Measurements from ENCODE around the gene RANGAP1. TPM values are rescaled to one million over a fixed set of nuclear protein-coding genes. Genes with fewer than 3 reads are reported as not detected.
"Not testable (repeated sequence)": the region's sequence is repeated elsewhere in the genome, so short reads cannot be mapped to it uniquely, and the experiment has no call there.

The RANGAP1 gene
- total and polyA plus RNA-seq, 7 donors = 26.2 to 51.8 (median 41.1) TPM

DNA sequence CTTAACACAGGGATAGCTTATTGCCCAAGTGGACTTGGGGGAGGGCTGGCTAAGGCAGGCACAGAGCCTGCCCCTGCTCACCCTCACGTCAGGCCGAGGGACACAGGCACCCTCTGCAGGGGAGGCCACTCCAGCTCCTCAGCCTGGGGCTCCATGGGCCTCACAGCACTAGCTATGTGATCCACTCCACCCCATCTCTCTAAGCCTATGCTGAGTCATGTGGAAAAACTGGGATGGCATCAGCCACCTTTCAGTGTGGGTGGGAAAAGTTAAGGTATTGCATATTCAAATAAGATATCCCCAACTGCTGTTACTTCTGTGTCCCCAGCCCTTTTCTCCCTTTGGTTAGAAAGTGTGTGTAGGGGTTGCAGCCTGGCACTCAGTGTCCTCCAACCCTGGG is 22.3 kb downstream of the RANGAP1 start:
- Histone ChIP-seq H3K4me1 (no peaks in the 10 kb centered on the region), H3K27ac (no peak overlapping the region), H3K36me3 (ENCODE audit: insufficient read depth in 1 of 2, low read depth in 1 of 2) (peaks cover 4 to 94% of the 10 kb centered on the region in 2 donors), H3K4me3 (no peak overlapping the region), H3K27me3 (ENCODE audit: insufficient read depth in 3 of 3, low read length in 2 of 3) (no peaks in the 10 kb centered on the region), H3K9me3 (no peaks in the 10 kb centered on the region)
- intact Hi-C loops (cut with DNase I) = no loop called here
- ATAC-seq (no peak), DNase-seq (no peak)
- TF ChIP-seq, protein P1, sequence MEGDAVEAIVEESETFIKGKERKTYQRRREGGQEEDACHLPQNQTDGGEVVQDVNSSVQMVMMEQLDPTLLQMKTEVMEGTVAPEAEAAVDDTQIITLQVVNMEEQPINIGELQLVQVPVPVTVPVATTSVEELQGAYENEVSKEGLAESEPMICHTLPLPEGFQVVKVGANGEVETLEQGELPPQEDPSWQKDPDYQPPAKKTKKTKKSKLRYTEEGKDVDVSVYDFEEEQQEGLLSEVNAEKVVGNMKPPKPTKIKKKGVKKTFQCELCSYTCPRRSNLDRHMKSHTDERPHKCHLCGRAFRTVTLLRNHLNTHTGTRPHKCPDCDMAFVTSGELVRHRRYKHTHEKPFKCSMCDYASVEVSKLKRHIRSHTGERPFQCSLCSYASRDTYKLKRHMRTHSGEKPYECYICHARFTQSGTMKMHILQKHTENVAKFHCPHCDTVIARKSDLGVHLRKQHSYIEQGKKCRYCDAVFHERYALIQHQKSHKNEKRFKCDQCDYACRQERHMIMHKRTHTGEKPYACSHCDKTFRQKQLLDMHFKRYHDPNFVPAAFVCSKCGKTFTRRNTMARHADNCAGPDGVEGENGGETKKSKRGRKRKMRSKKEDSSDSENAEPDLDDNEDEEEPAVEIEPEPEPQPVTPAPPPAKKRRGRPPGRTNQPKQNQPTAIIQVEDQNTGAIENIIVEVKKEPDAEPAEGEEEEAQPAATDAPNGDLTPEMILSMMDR (IDR thresholded peaks at IDR 0.05) = no peak
- WGBS, 3 donors = 94 to 97% (median 96%) methylated on average over 2 of the region's 2 CpGs

DNA sequence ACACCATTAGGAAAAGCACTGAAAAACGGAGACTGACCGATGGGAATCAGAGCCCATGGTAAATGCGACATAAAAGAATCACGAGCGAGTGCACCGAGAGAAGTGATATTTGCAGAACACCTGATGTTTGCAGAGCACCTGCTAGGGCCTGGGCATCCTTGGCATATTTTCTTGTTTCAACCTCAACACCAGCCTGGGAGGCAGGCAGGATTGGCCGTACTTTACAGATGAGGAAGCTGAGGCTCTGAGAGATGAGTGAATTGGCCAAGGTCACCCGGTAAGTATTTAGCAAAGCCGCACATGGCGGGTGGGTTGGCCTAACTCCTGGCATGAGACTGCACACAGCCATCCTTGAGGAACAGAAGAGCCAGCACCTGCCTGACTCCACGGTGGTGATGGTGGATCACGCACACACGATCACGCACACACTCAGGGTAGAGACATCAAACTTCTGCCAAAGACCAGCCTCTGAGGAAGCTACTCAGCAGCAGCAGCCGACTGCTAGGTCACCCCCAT is 23.7 kb downstream of the RANGAP1 start:
- TF ChIP-seq, protein P1 (IDR thresholded peaks at IDR 0.05) = no peak
- H3K27ac ChIP-seq = no peak overlapping the region
- ATAC-seq (no peak), DNase-seq (no peak)
- H3K27me3 ChIP-seq (ENCODE audit: insufficient read depth in 3 of 3, low read length in 2 of 3) = no peaks in the 10 kb centered on the region
- H3K4me3 ChIP-seq = no peak overlapping the region
- WGBS, 3 donors = 90 to 92% (median 91%) methylated on average over 15 of the region's 15 CpGs
- intact Hi-C loops (cut with DNase I) = no loop called here
- H3K36me3 ChIP-seq (ENCODE audit: insufficient read depth in 1 of 2, low read depth in 1 of 2) = peaks cover 4 to 94% of the 10 kb centered on the region in 2 donors
- no peaks in the 10 kb centered on the region for H3K9me3 ChIP-seq
- H3K4me1 ChIP-seq = no peaks in the 10 kb centered on the region

DNA sequence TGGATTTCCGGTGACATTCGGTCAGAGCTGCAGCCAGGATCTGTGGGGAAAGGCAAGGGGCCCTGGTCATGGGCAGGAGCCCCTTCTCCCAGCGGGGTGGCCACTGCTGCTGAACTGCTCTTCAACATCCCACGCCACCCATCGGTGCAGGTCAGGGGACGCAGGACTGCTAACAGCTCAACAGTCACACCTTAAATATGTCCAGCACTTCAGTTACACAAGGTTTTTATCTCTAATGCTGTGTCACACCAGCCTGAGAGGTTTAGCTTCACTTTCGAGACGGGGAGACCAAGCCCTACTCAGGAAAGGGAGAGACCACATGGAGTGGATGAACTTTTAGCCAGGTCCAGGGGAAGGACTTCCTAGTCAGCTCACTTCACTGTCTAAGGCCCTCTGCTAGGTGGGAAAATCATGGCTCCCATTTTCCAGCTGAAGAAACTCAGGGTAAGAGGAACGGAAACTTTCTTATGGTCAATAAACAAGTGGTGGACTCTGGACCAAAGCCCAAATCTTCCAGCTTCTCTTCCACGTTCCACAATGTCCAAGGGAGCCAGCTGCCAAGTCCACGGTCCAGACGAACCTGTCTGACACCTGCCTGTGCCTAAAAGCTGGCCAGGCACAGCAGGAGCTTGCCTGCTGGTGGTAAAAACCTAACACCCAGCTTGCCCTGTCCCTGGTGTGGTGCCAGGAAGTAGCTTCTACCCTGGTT is 24.3 kb downstream of the RANGAP1 start:
- 73 to 86% (median 74%) methylated on average over 12 of the region's 12 CpGs for WGBS, 3 donors
- Histone ChIP-seq H3K4me3 (no peak overlapping the region), H3K27me3 (ENCODE audit: insufficient read depth in 3 of 3, low read length in 2 of 3) (no peaks in the 10 kb centered on the region), H3K4me1 (no peaks in the 10 kb centered on the region), H3K36me3 (ENCODE audit: insufficient read depth in 1 of 2, low read depth in 1 of 2) (peaks cover 4 to 94% of the 10 kb centered on the region in 2 donors), H3K9me3 (no peaks in the 10 kb centered on the region), H3K27ac (no peak overlapping the region)
- intact Hi-C loops (cut with DNase I) = no loop called here
- DNase-seq = no peak
- TF ChIP-seq, protein P1 (IDR thresholded peaks at IDR 0.05) = no peak
- peak in 1 of 4 donors; percentile 24 for ATAC-seq

DNA sequence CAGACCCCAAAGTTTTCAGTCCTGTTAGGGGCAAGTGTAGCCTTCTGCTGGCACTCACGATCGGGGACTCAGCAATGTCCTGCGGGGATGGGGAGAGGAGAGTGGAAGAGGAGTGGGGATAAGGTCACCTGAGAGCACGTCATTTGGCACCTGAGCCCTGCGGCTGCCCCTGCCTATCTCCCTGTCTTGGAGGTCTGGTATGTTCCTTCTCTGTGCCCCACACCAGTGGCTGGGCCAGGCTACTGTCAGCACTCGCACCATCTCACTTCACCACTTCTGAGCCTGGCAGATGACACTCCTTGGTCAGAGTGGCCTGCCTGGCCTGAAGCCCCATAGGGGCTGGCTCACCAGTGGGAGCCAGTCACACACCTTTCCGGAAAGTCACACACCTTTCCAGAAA is 25.1 kb downstream of the RANGAP1 start:
- peak in 1 of 4 donors; percentile 92 for ATAC-seq
- Histone ChIP-seq H3K9me3 (no peaks in the 10 kb centered on the region), H3K27ac (no peak overlapping the region), H3K36me3 (ENCODE audit: insufficient read depth in 1 of 2, low read depth in 1 of 2) (peaks cover 4 to 97% of the 10 kb centered on the region in 2 donors), H3K4me3 (no peak overlapping the region), H3K4me1 (no peaks in the 10 kb centered on the region), H3K27me3 (ENCODE audit: insufficient read depth in 3 of 3, low read length in 2 of 3) (no peaks in the 10 kb centered on the region)
- TF ChIP-seq, protein P1 (IDR thresholded peaks at IDR 0.05) = no peak
- WGBS, 3 donors = 96 to 98% (median 96%) methylated on average over 7 of the region's 7 CpGs
- intact Hi-C loops (cut with DNase I) = no loop called here
- no peak for DNase-seq

DNA sequence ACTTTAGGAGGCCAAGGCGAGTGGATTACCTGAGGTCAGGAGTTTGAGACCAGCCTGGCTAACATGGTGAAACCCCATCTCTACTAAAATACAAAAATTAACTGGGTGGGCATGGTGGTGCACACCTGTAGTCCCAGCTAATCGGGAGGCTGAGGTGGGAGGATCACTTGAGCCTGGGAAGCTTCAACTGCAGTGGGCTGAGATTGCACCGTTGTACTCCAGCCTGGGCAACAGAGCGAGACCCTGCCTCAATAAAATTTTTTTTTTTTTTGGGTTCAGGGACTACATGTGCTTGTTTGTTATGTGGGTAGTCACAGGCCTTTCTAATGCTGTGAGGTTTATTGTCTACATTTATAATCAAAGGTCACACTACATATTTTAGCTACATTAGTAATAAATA is 26.2 kb downstream of the RANGAP1 start:
- H3K9me3 ChIP-seq; H3K4me1 ChIP-seq; H3K27ac ChIP-seq; intact Hi-C loops (cut with DNase I); H3K4me3 ChIP-seq; H3K27me3 ChIP-seq (ENCODE audit: insufficient read depth in 3 of 3, low read length in 2 of 3); ATAC-seq; DNase-seq: not testable (repeated sequence)
- H3K36me3 ChIP-seq (ENCODE audit: insufficient read depth in 1 of 2, low read depth in 1 of 2) = peaks cover 0 to 97% of the 10 kb centered on the region in 2 donors
- WGBS, 3 donors = 98 to 99% (median 99%) methylated on average over 4 of the region's 4 CpGs
